ENCODE measurements around the gene TEX19.

DNA sequence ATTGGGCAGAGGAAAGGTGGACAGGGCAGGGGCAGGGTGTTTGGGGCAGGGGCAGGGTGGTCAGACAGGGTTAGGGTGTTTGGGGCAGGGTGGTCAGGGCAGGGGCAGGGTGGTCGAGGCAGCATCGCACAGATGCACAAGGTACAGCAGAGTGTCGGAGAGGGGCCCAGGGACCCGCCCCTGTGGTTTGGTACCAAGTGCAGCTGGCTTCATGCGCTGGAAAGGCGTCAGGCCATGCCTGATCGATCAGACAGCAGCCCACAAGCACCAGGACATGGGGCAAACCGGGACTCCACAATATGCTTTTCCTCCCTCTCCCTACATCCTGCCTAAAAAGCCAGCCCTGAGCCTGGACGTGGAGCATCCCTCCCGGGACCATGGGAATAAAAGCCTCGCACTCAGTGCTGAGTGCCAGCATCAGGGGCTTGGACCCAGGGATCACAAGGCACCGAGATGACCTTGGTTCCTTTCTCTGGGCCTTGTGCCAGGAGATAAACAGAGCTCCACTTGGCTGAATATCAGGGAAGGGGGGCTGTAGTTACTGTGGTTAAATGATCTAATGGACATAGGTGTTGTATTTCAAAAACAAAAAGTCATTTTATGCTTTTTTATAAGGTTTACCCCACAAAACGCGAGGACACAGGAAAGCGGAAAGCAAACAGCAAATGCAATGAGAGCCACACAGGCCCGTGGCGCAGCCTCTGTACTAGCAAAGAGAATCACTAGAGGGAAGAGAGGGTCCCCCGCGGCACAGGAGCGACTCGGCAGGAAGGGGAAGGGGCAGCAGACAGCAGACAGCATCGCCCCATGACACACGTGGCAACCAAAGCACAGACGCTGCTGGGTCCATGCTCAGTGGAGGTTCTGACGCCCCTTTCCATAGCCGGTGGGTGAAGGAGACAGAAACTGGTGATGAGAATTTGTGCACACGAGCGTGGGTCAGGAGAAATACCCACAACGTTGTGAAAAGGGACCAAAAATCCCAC, 53.8 kb downstream of the TEX19 start:
- TF ChIP-seq, protein P1, sequence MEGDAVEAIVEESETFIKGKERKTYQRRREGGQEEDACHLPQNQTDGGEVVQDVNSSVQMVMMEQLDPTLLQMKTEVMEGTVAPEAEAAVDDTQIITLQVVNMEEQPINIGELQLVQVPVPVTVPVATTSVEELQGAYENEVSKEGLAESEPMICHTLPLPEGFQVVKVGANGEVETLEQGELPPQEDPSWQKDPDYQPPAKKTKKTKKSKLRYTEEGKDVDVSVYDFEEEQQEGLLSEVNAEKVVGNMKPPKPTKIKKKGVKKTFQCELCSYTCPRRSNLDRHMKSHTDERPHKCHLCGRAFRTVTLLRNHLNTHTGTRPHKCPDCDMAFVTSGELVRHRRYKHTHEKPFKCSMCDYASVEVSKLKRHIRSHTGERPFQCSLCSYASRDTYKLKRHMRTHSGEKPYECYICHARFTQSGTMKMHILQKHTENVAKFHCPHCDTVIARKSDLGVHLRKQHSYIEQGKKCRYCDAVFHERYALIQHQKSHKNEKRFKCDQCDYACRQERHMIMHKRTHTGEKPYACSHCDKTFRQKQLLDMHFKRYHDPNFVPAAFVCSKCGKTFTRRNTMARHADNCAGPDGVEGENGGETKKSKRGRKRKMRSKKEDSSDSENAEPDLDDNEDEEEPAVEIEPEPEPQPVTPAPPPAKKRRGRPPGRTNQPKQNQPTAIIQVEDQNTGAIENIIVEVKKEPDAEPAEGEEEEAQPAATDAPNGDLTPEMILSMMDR (conservative IDR thresholded peaks at IDR 0.05; ENCODE audit: low read depth, low read length) = no peak
- no peak for TF ChIP-seq RAD21 (IDR thresholded peaks at IDR 0.05; ENCODE audit: low read length)
- TF ChIP-seq, protein P2, sequence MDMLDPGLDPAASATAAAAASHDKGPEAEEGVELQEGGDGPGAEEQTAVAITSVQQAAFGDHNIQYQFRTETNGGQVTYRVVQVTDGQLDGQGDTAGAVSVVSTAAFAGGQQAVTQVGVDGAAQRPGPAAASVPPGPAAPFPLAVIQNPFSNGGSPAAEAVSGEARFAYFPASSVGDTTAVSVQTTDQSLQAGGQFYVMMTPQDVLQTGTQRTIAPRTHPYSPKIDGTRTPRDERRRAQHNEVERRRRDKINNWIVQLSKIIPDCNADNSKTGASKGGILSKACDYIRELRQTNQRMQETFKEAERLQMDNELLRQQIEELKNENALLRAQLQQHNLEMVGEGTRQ (IDR thresholded peaks at IDR 0.05; ENCODE audit: low read depth, low read length) = no peak
- TF ChIP-seq POLR2A (IDR thresholded peaks at IDR 0.05; ENCODE audit: low read depth, low read length) = no peak
- no peak for TF ChIP-seq MAFK (IDR thresholded peaks at IDR 0.05; ENCODE audit: low read depth, low read length)
- TF ChIP-seq CEBPB (IDR thresholded peaks at IDR 0.05; ENCODE audit: low read depth, low read length) = no peak
- TF ChIP-seq SMC3 (IDR thresholded peaks at IDR 0.05; ENCODE audit: low read depth, low read length) = no peak
- no peak for TF ChIP-seq MAZ (IDR thresholded peaks at IDR 0.05; ENCODE audit: borderline replicate concordance, low read depth, low read length)
- TF ChIP-seq RFX5 (IDR thresholded peaks at IDR 0.05; ENCODE audit: low read depth, low read length) = no peak
- no peak for TF ChIP-seq RCOR1 (IDR thresholded peaks at IDR 0.05; ENCODE audit: insufficient replicate concordance, low read length)
- TF ChIP-seq FOS (IDR thresholded peaks at IDR 0.05; ENCODE audit: low read depth, low read length) = no peak
- TF ChIP-seq BHLHE40 (IDR thresholded peaks at IDR 0.05; ENCODE audit: low read depth, low read length) = no peak
- no peak for TF ChIP-seq MXI1 (IDR thresholded peaks at IDR 0.05; ENCODE audit: borderline replicate concordance, low read depth, low read length)

All from IMR-90 (cell line).